ENCODE results near the gene MCCD1.

The MCCD1 gene

GRCh38 chr6:31513456-31514165 is 15.2 kb upstream of the MCCD1 start:
- DNase-seq (ENCODE audit: low spot score), result no peak

GRCh38 chr6:31521835-31522234 is 6.9 kb upstream of the MCCD1 start:
- no peak for DNase-seq (ENCODE audit: low spot score)

GRCh38 chr6:31525553-31525931 is 3.2 kb upstream of the MCCD1 start:
- DNase-seq (ENCODE audit: low spot score), result no peak

- no peak for DNase-seq (ENCODE audit: low spot score)
Observed at GRCh38 chr6:31525932-31526591, 2.7 kb upstream of the MCCD1 start.

GRCh38 chr6:31528307-31528777 is 420 bp upstream of the MCCD1 start:
- DNase-seq (ENCODE audit: low spot score), result peak; percentile 19

- DNase-seq (ENCODE audit: low spot score), result no peak
Observed at GRCh38 chr6:31529329-31530150, 778 bp downstream of the MCCD1 start.

- DNase-seq (ENCODE audit: low spot score), result no peak
Observed at GRCh38 chr6:31530659-31531058, 1.9 kb downstream of the MCCD1 start.

GRCh38 chr6:31531162-31531561 is 2.4 kb downstream of the MCCD1 start:
- no peak for DNase-seq (ENCODE audit: low spot score)

GRCh38 chr6:31531771-31532643 is 3.2 kb downstream of the MCCD1 start:
- no peak for DNase-seq (ENCODE audit: low spot score)

- DNase-seq (ENCODE audit: low spot score), result no peak
Observed at GRCh38 chr6:31532644-31533454, 4.1 kb downstream of the MCCD1 start.

GRCh38 chr6:31533455-31533841 is 4.7 kb downstream of the MCCD1 start:
- no peak for DNase-seq (ENCODE audit: low spot score)

- DNase-seq (ENCODE audit: low spot score), result no peak
Observed at GRCh38 chr6:31534011-31534410, 5.2 kb downstream of the MCCD1 start.

- no peak for DNase-seq (ENCODE audit: low spot score)
Observed at GRCh38 chr6:31534521-31535040, 5.8 kb downstream of the MCCD1 start.

- no peak for DNase-seq (ENCODE audit: low spot score)
Observed at GRCh38 chr6:31535538-31536324, 7.0 kb downstream of the MCCD1 start.

GRCh38 chr6:31538805-31539400 is 10.1 kb downstream of the MCCD1 start:
- DNase-seq (ENCODE audit: low spot score), result no peak

- DNase-seq (ENCODE audit: low spot score), result no peak
Observed at GRCh38 chr6:31540640-31541039, 11.9 kb downstream of the MCCD1 start.

GRCh38 chr6:31541059-31541657 is 12.4 kb downstream of the MCCD1 start:
- DNase-seq (ENCODE audit: low spot score), result peak; percentile 32

GRCh38 chr6:31541658-31542521 is 13.1 kb downstream of the MCCD1 start, which contains the start of gene DDX39B:
Gene DDX39B, minus strand, starts transcription at chr6:31542003. Its CDS starts 1,471 bp downstream, at chr6:31540532.
- DNase-seq (ENCODE audit: low spot score), result peak; percentile 96
